Measurements from ENCODE around the gene WDR76. TPM values are rescaled to one million over a fixed set of nuclear protein-coding genes. Genes with fewer than 3 reads are reported as not detected.

WDR76 gene
- total RNA-seq, 6 experiments from 2014 or later: 0.46 to 5.5 (median 1.1) TPM

GRCh38 chr15:43916326-43916660 is 89.5 kb downstream of the WDR76 start:
- Histone ChIP-seq H3K36me3 (no peaks in the 10 kb centered on the region), H3K4me1 (no peaks in the 10 kb centered on the region), H3K4me3 (no peak overlapping the region), H3K27ac (no peak overlapping the region), H3K9me3 (no peaks in the 10 kb centered on the region), H3K27me3 (no peaks in the 10 kb centered on the region)
- DNase-seq (no peak), ATAC-seq (no peak)
- no peak for TF ChIP-seq POLR2A (IDR thresholded peaks at IDR 0.05)
- TF ChIP-seq, protein P1, sequence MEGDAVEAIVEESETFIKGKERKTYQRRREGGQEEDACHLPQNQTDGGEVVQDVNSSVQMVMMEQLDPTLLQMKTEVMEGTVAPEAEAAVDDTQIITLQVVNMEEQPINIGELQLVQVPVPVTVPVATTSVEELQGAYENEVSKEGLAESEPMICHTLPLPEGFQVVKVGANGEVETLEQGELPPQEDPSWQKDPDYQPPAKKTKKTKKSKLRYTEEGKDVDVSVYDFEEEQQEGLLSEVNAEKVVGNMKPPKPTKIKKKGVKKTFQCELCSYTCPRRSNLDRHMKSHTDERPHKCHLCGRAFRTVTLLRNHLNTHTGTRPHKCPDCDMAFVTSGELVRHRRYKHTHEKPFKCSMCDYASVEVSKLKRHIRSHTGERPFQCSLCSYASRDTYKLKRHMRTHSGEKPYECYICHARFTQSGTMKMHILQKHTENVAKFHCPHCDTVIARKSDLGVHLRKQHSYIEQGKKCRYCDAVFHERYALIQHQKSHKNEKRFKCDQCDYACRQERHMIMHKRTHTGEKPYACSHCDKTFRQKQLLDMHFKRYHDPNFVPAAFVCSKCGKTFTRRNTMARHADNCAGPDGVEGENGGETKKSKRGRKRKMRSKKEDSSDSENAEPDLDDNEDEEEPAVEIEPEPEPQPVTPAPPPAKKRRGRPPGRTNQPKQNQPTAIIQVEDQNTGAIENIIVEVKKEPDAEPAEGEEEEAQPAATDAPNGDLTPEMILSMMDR (IDR thresholded peaks at IDR 0.05): no peak
- 80% methylated on average over 4 of the region's 4 CpGs for WGBS (ENCODE audit: insufficient coverage, low coverage, low lambda C conversion rate, missing lambda C conversion rate)
- intact Hi-C loops (cut with DNase I): no loop called here

MicroRNAs encoded within 50 kb of the gene (microRNA counts, 767-probe panel; counts per million panel counts)
- 237 counts per million for microRNA hsa-miR-1282

Small RNAs within 50 kb of the gene (microRNA-seq; reads per million reads assigned to microRNA genes)
- gene MIR1282: 0 to 0.64 reads per million in 2 donors

Small RNAs within 50 kb of the gene (small RNA-seq; reads per million reads assigned to genes)
- 0 reads per million in 2 experiments for gene MIR1282
- 0 reads per million in 2 experiments for gene RF00019

Other genes with a start within 250 kb of the WDR76 start
- 10 to 100 TPM; 11.6 to 23.2 (median 16.5) TPM for gene PPIP5K1, start 236.8 kb upstream of the WDR76 start, total RNA-seq
- not detected for gene CKMT1B, start 233.0 kb upstream of the WDR76 start, total RNA-seq
- 1 to 10 TPM in 2 of 6 experiments, under 1 TPM in 3, not detected in 1; 0.11 to 1.4 (median 0.83) TPM for gene STRC, start 208.2 kb upstream of the WDR76 start, total RNA-seq
- gene CATSPER2, start 178.2 kb upstream of the WDR76 start, total RNA-seq: 1 to 10 TPM in 4 of 6 experiments, under 1 TPM in 2; 0.74 to 3.2 (median 1.9) TPM
- gene CKMT1A, start 133.1 kb upstream of the WDR76 start, total RNA-seq: 1 to 10 TPM in 2 of 6 experiments, not detected in 4; 1.2 to 1.3 TPM
- gene PDIA3, start 80.6 kb upstream of the WDR76 start, total RNA-seq: 100 to 1,000 TPM; 203 to 511 (median 317) TPM
- gene ELL3, start 50.0 kb upstream of the WDR76 start, total RNA-seq: 1 to 10 TPM in 5 of 6 experiments, under 1 TPM in 1; 0.39 to 2.0 (median 1.7) TPM
- 100 to 1,000 TPM; 454 to 694 (median 611) TPM for gene SERF2, start 34.7 kb upstream of the WDR76 start, total RNA-seq
- gene SERINC4, start 26.8 kb upstream of the WDR76 start, total RNA-seq: under 1 TPM in 2 of 6 experiments, not detected in 4; 0.22 to 0.26 TPM
- gene HYPK, start 26.4 kb upstream of the WDR76 start, total RNA-seq: 10 to 100 TPM in 3 of 6 experiments, 1 to 10 TPM in 3; 6.1 to 17.4 (median 9.1) TPM
- 10 to 100 TPM in 2 of 6 experiments, 1 to 10 TPM in 4; 6.7 to 11.9 (median 8.1) TPM for gene MFAP1, start 2.3 kb upstream of the WDR76 start, total RNA-seq